ENCODE measurements around the gene USP38.

GRCh38 chr4:143251348-143251747 is 66.6 kb downstream of the USP38 start:
- no peak for TF ChIP-seq CTCF (IDR thresholded peaks at IDR 0.05; ENCODE audit: borderline replicate concordance, extremely low read depth, low read length, poor library complexity, severe bottlenecking)
- TF ChIP-seq EZH2 (IDR thresholded peaks at IDR 0.05; ENCODE audit: borderline replicate concordance, low read depth, low read length, severe bottlenecking) = no peak
